GM12872 (cell line): ENCODE measurements around the gene SEMA3D.

Experiments
- TF ChIP-seq, protein P1 (sequence below): IDR thresholded peaks from 3 replicates; pipeline ENCODE4 v1.5.1; 2011; ENCODE audit warnings: low read depth, mild to moderate bottlenecking, low read length, moderate library complexity; ENCODE audit not compliant: insufficient read depth

SEMA3D gene

DNA sequence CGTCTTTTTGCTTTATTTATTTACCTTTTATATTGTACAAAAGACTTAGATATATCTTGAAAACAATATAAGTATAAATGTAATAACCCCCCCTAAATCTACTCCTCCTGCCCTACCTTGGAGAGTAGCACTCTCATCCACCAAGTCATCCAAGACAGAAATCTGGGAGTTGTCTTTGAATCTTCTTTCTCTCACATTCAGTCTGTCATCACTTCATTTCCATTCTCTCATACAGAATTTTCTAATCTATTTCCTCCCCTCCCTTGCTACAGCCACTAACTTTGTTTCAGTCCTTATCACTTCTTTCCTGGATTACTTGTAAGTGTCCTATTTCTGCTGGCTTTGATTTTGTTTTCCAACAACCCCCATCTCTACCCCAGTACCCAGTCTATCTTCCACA lies 170.6 kb downstream of the SEMA3D start:
- TF ChIP-seq, protein P1, sequence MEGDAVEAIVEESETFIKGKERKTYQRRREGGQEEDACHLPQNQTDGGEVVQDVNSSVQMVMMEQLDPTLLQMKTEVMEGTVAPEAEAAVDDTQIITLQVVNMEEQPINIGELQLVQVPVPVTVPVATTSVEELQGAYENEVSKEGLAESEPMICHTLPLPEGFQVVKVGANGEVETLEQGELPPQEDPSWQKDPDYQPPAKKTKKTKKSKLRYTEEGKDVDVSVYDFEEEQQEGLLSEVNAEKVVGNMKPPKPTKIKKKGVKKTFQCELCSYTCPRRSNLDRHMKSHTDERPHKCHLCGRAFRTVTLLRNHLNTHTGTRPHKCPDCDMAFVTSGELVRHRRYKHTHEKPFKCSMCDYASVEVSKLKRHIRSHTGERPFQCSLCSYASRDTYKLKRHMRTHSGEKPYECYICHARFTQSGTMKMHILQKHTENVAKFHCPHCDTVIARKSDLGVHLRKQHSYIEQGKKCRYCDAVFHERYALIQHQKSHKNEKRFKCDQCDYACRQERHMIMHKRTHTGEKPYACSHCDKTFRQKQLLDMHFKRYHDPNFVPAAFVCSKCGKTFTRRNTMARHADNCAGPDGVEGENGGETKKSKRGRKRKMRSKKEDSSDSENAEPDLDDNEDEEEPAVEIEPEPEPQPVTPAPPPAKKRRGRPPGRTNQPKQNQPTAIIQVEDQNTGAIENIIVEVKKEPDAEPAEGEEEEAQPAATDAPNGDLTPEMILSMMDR: no peak

DNA sequence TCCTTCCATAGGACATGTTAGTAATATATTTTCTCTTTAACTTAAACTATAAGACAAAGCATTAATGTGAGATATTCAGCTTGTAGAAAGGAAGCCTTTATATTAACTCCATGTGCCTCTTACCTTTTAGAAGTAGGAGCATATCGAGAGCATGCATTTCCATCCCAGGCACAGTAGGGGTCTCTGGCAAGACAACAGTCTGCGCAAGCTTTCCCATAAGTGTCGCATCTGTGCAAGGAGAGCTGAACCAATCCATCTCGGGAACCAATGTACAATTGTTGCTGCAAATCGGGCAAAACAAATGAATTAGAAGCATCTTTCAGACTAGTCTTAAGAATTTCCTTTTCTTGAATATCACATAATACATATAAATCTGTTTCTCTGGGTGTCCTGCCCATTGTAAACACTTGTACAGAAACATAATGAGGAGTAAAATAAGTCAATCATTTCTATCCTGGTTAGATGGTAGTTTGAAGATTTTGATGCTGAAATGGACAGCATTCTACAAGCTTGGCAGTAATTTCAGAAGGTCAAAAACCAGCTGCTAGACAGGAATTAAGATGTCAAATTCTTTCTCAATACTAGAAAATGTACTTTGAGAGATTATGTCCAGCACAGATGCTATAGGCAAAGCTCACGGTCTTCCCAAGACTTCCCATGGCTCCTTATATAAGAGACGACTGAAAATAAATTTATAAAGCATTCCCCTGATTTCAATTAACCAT lies 171.8 kb downstream of the SEMA3D start:
- TF ChIP-seq, protein P1: no peak

DNA sequence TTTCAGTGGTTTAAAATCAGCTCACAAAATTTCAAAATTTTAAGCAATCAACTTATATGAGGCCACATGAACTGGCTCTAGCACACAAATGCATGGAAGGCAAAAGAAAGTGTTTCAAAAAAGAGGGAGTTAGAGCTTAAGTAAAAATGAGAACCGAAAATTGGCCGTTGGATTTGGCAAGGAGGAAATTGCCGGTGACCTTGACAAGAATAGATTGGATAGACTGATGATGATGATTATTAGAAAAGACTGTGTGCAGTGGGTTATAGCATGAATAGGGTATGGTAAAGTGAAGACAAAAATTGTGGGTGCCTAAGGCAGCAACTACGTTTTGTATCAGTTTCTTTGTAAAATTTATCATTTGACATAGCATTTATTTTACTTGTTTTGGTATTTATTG lies 175.7 kb downstream of the SEMA3D start:
- TF ChIP-seq, protein P1: no peak

DNA sequence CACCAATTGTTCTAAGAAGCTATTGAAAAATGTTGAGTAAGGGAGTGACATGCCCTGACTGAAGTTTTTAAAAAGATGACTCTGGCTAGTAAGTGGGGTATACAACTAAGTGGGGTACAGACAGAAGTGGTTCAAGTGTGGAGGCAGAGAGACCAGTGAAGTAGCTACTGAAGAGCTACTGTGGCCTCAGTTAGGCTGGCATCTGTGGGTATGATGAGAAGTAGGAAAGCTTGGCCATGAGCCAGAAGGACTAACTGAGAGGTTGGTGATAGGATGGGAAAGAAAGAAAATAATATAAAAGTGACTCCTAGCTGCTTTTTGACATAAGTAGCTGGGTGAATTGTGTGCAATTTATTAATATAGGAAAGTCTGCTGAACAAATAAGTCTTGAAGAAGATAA lies 176.6 kb downstream of the SEMA3D start:
- TF ChIP-seq, protein P1: no peak

DNA sequence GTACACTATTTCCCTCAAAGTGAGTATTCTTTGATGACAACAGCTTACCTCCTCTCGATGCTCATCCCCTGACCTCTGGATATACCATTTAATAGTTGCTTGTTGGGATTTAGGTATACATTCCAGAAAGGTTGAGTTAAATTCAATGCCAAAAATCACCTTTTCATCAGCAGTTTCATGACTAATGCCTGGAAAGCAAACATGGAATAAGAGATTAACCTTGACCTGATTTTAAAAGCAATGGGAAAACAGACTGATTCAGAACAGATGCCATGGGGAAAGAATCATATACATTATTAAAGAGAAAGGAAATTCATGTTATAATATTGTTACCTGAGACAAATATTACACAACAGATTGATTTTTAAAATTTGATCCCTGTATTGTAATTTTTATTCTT lies 180.1 kb downstream of the SEMA3D start:
- TF ChIP-seq, protein P1: no peak

DNA sequence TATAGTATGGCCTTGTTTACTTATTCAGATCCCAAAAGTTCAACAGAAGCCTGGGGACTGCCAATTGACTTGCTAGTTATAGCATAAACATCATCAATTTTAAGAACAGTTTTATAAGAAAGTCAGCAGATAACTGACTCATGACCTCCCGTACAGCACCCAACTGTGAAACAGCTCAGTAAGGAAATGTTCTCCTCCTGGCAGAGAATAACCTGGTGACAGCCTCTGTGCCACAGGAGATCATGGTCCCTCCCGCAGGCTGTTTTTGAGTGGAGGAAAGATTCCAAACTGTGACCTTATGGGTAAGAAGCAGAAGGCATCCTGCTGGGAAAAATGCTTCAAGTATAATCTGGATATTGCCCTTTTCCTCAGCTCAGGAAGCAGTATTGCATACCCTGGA lies 182.5 kb downstream of the SEMA3D start:
- TF ChIP-seq, protein P1: no peak

DNA sequence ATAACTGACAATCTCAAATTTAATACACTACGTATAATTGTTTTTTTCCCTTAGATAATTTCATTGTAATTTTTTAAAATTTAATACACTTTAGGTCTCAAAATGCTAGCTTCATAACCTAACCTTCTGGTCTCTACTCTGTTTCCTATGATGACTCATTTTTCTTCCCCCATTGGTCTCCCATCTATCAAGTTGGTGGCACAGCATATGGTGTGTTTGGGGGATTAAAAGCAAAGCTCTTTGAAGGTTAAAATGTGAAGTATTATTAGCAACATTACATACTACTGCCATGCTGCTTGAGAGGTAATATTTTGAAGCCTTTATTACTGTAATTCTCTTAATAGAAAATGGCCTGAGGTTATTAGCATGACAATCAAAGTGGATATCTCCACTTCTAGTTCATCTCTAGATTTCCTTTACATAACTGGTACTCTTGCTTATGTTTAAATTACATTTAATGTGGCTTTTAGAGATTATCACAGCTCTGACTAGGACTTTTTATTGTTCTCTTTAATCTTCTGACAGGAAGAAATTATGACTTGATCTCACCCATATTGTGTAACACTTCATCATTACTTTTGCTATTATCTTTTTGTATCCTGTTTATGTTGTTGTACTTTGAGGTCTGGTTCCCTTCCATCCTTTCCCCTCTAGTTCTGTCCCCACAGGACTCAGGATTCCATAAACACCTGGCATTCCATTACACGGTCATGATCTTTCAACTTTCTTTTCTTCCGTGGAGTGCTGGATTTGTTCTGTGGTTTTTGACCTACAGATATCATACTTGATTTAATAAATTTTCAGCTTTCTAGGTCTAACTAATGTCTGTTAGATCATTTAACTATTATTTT lies 185.1 kb downstream of the SEMA3D start:
- TF ChIP-seq, protein P1: no peak
